Endodermal cell (in vitro differentiated cells): ENCODE results near the gene DYRK1A. TPM values are rescaled to one million over a fixed set of nuclear protein-coding genes. Genes with fewer than 3 reads are reported as not detected.

Experiments
- DNase-seq: peaks from one replicate; pipeline ENCODE4 v3.0.0-alpha.2; 2017
- H3K27ac ChIP-seq: 2 replicates; pipeline ENCODE4 v1.5.1; 2013; ENCODE audit warnings: mild to moderate bottlenecking, low read depth, low read length, moderate library complexity
- H3K27me3 ChIP-seq: 2 replicates; pipeline ENCODE4 v1.6.1; 2013; ENCODE audit warnings: mild to moderate bottlenecking, low read length, moderate library complexity; ENCODE audit not compliant: insufficient read depth, control insufficient read depth, poor library complexity, severe bottlenecking
- H3K36me3 ChIP-seq: 2 replicates; pipeline ENCODE4 v1.7.0; 2013; ENCODE audit warnings: mild to moderate bottlenecking, low read length, moderate library complexity; ENCODE audit not compliant: control insufficient read depth, insufficient read depth
- H3K4me1 ChIP-seq: one replicate; pipeline ENCODE4 v1.7.0; 2013; ENCODE audit warnings: low read length; ENCODE audit not compliant: control insufficient read depth, insufficient read depth
- H3K4me3 ChIP-seq: 2 replicates; pipeline ENCODE4 v1.5.1; 2013; ENCODE audit warnings: mild to moderate bottlenecking, low read length, moderate library complexity
- H3K9ac ChIP-seq: 2 replicates; pipeline ENCODE4 v1.6.1; 2013; ENCODE audit warnings: mild to moderate bottlenecking, low read length, moderate library complexity; ENCODE audit not compliant: poor library complexity, severe bottlenecking; ENCODE audit errors: extremely low read depth
- H3K9me3 ChIP-seq: 2 replicates; pipeline ENCODE4 v1.6.1; 2013; ENCODE audit warnings: mild to moderate bottlenecking, low read length, moderate library complexity; ENCODE audit not compliant: control insufficient read depth
- H3K27ac Mint-ChIP-seq: 2 replicates; pipeline ENCODE4 v1.8.0; 2020; ENCODE audit warnings: mixed read lengths
- H3K27me3 Mint-ChIP-seq: 2 replicates; pipeline ENCODE4 v1.8.0; 2021; ENCODE audit warnings: mild to moderate bottlenecking, mixed read lengths; ENCODE audit not compliant: insufficient read depth
- H3K36me3 Mint-ChIP-seq: 2 replicates; pipeline ENCODE4 v1.8.0; 2020; ENCODE audit warnings: low read depth, mixed read lengths
- H3K4me1 Mint-ChIP-seq: 2 replicates; pipeline ENCODE4 v1.8.0; 2020; ENCODE audit warnings: mixed read lengths
- H3K4me3 Mint-ChIP-seq: 2 replicates; pipeline ENCODE4 v1.8.0; 2020; ENCODE audit warnings: mild to moderate bottlenecking, moderate library complexity, mixed read lengths
- H3K9me3 Mint-ChIP-seq: 2 replicates; pipeline ENCODE4 v1.8.0; 2020; ENCODE audit warnings: mild to moderate bottlenecking, mixed read lengths
- CTCF ChIP-seq: fragments of 200-600 bp; sonication (generic); conservative IDR thresholded peaks from 2 replicates; pipeline ENCODE4 v1.5.0; 2021; ENCODE audit warnings: antibody characterized with exemption, mild to moderate bottlenecking
- WGBS, 2 experiments: methylation state at CpG; one replicate each; pipeline versions ENCODE4 v1.1.5 to v1.1.7; 2013; ENCODE audit warnings: missing lambda C conversion rate in 2 of 2, mixed read lengths in 1 of 2; ENCODE audit not compliant: insufficient coverage in 1 of 2, insufficient read length in 1 of 2; 5-methylcytosine and 5-hydroxymethylcytosine counted together
- total RNA-seq, 2 donors: library from RNA; stranded (reverse); fragmentation: NEBNext Ultra II Directional in 1 of 2; extraction: Animal tissue kit (Norgen Biotek cat#: 25700) in 1 of 2; gene quantifications; 2 replicates in 1 of 2; 3 replicates in 1 of 2; pipeline ENCODE4 v1.2.1, GENCODE V29; 2021

DYRK1A gene
- total RNA-seq, 2 donors from 2014 or later, result 73.9 to 75.2 TPM

- H3K36me3 ChIP-seq, result no peaks in the 10 kb centered on the region
- no peaks in the 10 kb centered on the region for H3K27me3 Mint-ChIP-seq
- H3K27me3 ChIP-seq, result no peaks in the 10 kb centered on the region
- H3K4me1 Mint-ChIP-seq, result peaks cover 22% of the 10 kb centered on the region
- TF ChIP-seq CTCF, result no peak
- H3K36me3 Mint-ChIP-seq, result no peaks in the 10 kb centered on the region
- H3K4me1 ChIP-seq, result no peaks in the 10 kb centered on the region
- H3K4me3 Mint-ChIP-seq, result no peak overlapping the region
- DNase-seq, result peak; percentile 29
- H3K4me3 ChIP-seq, result no peak overlapping the region
- H3K9me3 Mint-ChIP-seq, result peaks cover 5% of the 10 kb centered on the region
- H3K27ac Mint-ChIP-seq, result no peak overlapping the region
- no peak overlapping the region for H3K9ac ChIP-seq
- H3K9me3 ChIP-seq, result no peaks in the 10 kb centered on the region
- WGBS, 2 experiments, result 94 to 98% methylated on average over 9 to 10 of the region's 10 CpGs
- H3K27ac ChIP-seq, result no peak overlapping the region
Measured at GRCh38 chr21:37552496-37553029, 186.0 kb downstream of the DYRK1A start.

GRCh38 chr21:37553078-37553481 is 186.5 kb downstream of the DYRK1A start:
- no peaks in the 10 kb centered on the region for H3K27me3 Mint-ChIP-seq
- Histone ChIP-seq H3K9me3 (peaks cover 3% of the 10 kb centered on the region), H3K9ac (no peak overlapping the region), H3K4me1 (no peaks in the 10 kb centered on the region), H3K27me3 (no peaks in the 10 kb centered on the region), H3K4me3 (no peak overlapping the region), H3K27ac (no peak overlapping the region), H3K36me3 (no peaks in the 10 kb centered on the region)
- H3K4me1 Mint-ChIP-seq, result peaks cover 21% of the 10 kb centered on the region
- no peak overlapping the region for H3K27ac Mint-ChIP-seq
- WGBS, 2 experiments, result 90 to 91% methylated on average over 6 to 10 of the region's 10 CpGs
- peaks cover 6% of the 10 kb centered on the region for H3K9me3 Mint-ChIP-seq
- no peak for DNase-seq
- H3K4me3 Mint-ChIP-seq, result no peak overlapping the region
- no peak for TF ChIP-seq CTCF
- H3K36me3 Mint-ChIP-seq, result no peaks in the 10 kb centered on the region

- Histone ChIP-seq H3K36me3 (no peaks in the 10 kb centered on the region), H3K9me3 (peaks cover 13% of the 10 kb centered on the region), H3K4me3 (no peak overlapping the region), H3K4me1 (no peaks in the 10 kb centered on the region), H3K27me3 (no peaks in the 10 kb centered on the region), H3K27ac (no peak overlapping the region), H3K9ac (no peak overlapping the region)
- no peak overlapping the region for H3K4me3 Mint-ChIP-seq
- H3K27me3 Mint-ChIP-seq, result no peaks in the 10 kb centered on the region
- TF ChIP-seq CTCF, result no peak
- H3K27ac Mint-ChIP-seq, result no peak overlapping the region
- no peaks in the 10 kb centered on the region for H3K36me3 Mint-ChIP-seq
- DNase-seq, result no peak
- 89 to 94% methylated on average over 10 to 14 of the region's 15 CpGs for WGBS, 2 experiments
- H3K9me3 Mint-ChIP-seq, result peaks cover 18% of the 10 kb centered on the region
- peaks cover 21% of the 10 kb centered on the region for H3K4me1 Mint-ChIP-seq
Measured at GRCh38 chr21:37554661-37555379, 188.2 kb downstream of the DYRK1A start.
